ENCODE data around the gene CXADR.

DNA sequence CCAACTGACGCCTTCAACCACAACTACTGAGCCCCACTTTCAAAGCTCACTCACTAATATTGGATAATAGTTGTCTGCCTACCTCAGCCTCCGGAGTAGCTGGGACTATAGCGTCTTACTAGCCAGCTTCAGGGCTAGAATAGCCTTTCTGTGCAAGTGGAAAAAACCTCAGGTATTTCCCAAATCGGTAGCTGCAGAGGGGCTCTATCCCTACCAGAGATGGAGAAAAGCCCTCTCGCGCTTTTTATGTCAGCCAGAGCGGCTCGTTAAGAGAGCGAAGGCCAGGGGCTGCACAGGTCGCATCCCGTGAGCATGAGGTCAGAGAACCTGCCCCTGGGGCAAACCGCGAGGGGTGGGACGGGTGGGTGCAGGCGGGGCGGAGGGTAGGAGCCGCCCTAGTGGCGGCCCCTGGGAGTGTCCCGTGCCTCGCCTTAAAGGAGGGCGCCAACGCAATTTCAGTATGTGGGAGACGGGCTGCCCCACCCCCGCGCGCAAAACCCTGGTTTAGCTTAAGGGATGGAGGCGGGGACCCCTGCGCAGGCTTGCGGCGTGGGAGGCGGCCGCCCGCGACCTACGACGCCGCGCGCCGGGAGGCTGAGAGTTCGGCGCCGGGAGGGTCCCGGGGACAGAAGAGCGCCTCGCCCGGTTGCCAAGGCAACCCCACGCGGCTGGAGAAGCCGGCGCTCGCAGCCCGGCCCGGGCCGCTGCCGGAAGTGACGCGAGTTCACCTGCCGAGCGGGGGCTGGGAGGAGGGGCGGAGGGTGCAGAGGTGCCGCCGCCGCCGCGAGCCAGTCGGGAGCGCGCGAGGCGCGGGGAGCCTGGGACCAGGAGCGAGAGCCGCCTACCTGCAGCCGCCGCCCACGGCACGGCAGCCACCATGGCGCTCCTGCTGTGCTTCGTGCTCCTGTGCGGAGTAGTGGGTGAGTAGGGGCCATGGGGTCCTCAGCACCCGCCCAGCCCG is at the start of gene CXADR:
- TF ChIP-seq, protein P1, sequence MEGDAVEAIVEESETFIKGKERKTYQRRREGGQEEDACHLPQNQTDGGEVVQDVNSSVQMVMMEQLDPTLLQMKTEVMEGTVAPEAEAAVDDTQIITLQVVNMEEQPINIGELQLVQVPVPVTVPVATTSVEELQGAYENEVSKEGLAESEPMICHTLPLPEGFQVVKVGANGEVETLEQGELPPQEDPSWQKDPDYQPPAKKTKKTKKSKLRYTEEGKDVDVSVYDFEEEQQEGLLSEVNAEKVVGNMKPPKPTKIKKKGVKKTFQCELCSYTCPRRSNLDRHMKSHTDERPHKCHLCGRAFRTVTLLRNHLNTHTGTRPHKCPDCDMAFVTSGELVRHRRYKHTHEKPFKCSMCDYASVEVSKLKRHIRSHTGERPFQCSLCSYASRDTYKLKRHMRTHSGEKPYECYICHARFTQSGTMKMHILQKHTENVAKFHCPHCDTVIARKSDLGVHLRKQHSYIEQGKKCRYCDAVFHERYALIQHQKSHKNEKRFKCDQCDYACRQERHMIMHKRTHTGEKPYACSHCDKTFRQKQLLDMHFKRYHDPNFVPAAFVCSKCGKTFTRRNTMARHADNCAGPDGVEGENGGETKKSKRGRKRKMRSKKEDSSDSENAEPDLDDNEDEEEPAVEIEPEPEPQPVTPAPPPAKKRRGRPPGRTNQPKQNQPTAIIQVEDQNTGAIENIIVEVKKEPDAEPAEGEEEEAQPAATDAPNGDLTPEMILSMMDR (IDR thresholded peaks at IDR 0.05; ENCODE audit: insufficient read depth, low read length) = peak; percentile 14
- no peak for TF ChIP-seq POLR2AphosphoS5 (IDR thresholded peaks at IDR 0.05; ENCODE audit: low read depth)
- TF ChIP-seq GABPA (IDR thresholded peaks at IDR 0.05; ENCODE audit: low read depth) = no peak

Data from HL-60 (cell line).